Vagina (tissue), 2 donors: ENCODE data around the gene GP1BB.

Experiments used
- POLR2A ChIP-seq, 2 donors: fragments of 450-650 bp; IDR thresholded peaks; one replicate each; pipeline ENCODE4 v1.6.1; 2017; ENCODE audit warnings: antibody characterized with exemption in 2 of 2, mild to moderate bottlenecking in 2 of 2, moderate library complexity in 2 of 2
- POLR2AphosphoS5 ChIP-seq, 2 donors: sonication (generic); formaldehyde crosslinking; IDR thresholded peaks; one replicate each; pipeline ENCODE4 v1.9.0; 2017; ENCODE audit warnings: antibody characterized with exemption in 2 of 2, mild to moderate bottlenecking in 2 of 2, low read depth in 1 of 2; ENCODE audit not compliant: insufficient read depth in 1 of 2
- TF ChIP-seq, protein P1 (sequence below), 3 experiments: fragments of 450-650 bp in 2 of 3; fragments of 200-600 bp in 1 of 3; sonication (generic) in 1 of 3; IDR thresholded peaks; one replicate each; pipeline ENCODE4 v1.5.1; 2017 to 2019; ENCODE audit warnings: antibody characterized with exemption in 3 of 3, mild to moderate bottlenecking in 2 of 3, moderate library complexity in 2 of 3

DNA sequence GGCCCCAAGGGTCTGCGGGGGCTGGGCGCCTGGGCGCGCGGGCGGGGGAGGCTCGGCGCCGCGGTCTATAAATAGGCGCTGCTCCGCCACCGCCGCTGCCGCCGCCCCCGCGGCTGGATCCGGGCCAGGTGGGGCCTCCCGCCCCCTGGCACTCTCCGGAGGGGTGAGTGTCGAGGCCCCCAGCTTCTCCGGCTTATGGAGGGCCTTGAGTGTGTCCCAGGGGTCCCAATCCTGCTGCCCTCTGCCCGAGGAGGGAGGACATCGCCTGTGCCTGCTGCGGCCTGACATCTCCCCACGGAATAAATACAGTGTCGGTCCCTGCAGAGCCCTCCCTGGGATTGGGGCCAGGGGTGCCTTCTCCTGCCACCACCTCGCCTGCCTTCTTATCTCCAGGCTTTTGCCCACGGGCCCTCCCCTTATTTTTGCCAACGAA is 4.3 kb upstream of the GP1BB start:
- TF ChIP-seq, protein P1, sequence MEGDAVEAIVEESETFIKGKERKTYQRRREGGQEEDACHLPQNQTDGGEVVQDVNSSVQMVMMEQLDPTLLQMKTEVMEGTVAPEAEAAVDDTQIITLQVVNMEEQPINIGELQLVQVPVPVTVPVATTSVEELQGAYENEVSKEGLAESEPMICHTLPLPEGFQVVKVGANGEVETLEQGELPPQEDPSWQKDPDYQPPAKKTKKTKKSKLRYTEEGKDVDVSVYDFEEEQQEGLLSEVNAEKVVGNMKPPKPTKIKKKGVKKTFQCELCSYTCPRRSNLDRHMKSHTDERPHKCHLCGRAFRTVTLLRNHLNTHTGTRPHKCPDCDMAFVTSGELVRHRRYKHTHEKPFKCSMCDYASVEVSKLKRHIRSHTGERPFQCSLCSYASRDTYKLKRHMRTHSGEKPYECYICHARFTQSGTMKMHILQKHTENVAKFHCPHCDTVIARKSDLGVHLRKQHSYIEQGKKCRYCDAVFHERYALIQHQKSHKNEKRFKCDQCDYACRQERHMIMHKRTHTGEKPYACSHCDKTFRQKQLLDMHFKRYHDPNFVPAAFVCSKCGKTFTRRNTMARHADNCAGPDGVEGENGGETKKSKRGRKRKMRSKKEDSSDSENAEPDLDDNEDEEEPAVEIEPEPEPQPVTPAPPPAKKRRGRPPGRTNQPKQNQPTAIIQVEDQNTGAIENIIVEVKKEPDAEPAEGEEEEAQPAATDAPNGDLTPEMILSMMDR (IDR thresholded peaks at IDR 0.05): no peak
- no peak for TF ChIP-seq POLR2A (IDR thresholded peaks at IDR 0.05)
- TF ChIP-seq POLR2AphosphoS5 (IDR thresholded peaks at IDR 0.05; ENCODE audit: insufficient read depth in 1 of 2, low read depth in 1 of 2): no peak
